Stomach smooth muscle (tissue), 2 donors: ENCODE results near the gene HNRNPF.
A peak's percentile ranks its signal among the peaks of the same experiment; 100 is the strongest.

Source experiments
- H3K27ac ChIP-seq: one replicate; pipeline ENCODE4 v1.7.0; 2013; ENCODE audit warnings: mild to moderate bottlenecking, low read length, inconsistent platforms
- H3K27me3 ChIP-seq, 2 donors: one replicate each; pipeline ENCODE4 v1.7.0; 2013; ENCODE audit warnings: low read length in 2 of 2; ENCODE audit not compliant: insufficient read depth in 2 of 2, control insufficient read depth in 1 of 2
- H3K36me3 ChIP-seq, 2 donors: one replicate each; pipeline ENCODE4 v1.7.0; 2013; ENCODE audit warnings: low read length in 2 of 2; ENCODE audit not compliant: control insufficient read depth in 2 of 2, insufficient read depth in 2 of 2
- H3K4me1 ChIP-seq: one replicate; pipeline ENCODE4 v1.7.0; 2013; ENCODE audit warnings: low read length; ENCODE audit not compliant: control insufficient read depth, insufficient read depth
- H3K4me3 ChIP-seq, 2 donors: one replicate each; pipeline ENCODE4 v1.7.0; 2013; ENCODE audit warnings: low read length in 2 of 2
- H3K9ac ChIP-seq, 2 donors: one replicate each; pipeline ENCODE4 v1.7.0; 2013; ENCODE audit warnings: low read length in 2 of 2, mild to moderate bottlenecking in 1 of 2
- H3K9me3 ChIP-seq, 2 donors: one replicate each; pipeline ENCODE4 v1.7.0; 2013; ENCODE audit warnings: low read length in 2 of 2; ENCODE audit not compliant: control insufficient read depth in 2 of 2
- donor health status: healthy.
- donor health status: Pancreatic carcinoma.

Gene HNRNPF

GRCh38 chr10:43374194-43374593, 34.8 kb downstream of the HNRNPF start:
- no peaks in the 10 kb centered on the region for H3K36me3 ChIP-seq

DNA sequence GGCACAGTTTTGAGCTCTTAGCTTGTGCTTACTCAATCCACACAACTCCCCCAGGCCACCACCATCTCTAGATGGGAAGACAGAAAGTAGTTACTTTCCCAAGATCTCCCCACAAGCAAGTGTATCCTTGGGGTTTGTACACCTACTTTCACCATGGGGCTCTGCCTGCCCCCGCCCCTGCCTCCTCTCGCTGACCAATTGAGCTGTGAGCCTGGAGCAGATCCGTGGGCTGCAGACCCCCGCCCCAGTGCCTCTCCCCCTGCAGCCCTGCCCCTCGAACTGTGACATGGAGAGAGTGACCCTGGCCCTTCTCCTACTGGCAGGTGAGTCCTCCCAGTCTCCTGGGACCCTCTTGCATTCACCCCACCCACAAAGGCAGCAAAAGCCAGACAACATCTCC, 35.5 kb downstream of the HNRNPF start:
- Histone ChIP-seq H3K4me1 (no peaks in the 10 kb centered on the region), H3K4me3 (no peak overlapping the region), H3K9me3 (no peaks in the 10 kb centered on the region), H3K36me3 (no peaks in the 10 kb centered on the region), H3K27me3 (no peaks in the 10 kb centered on the region), H3K27ac (no peak overlapping the region), H3K9ac (no peak overlapping the region)

More at GRCh38 chr10:43374194-43374593, 34.8 kb downstream of the HNRNPF start:
- H3K9ac ChIP-seq = no peak overlapping the region
- H3K4me3 ChIP-seq = no peak overlapping the region
- H3K9me3 ChIP-seq = no peaks in the 10 kb centered on the region
- no peaks in the 10 kb centered on the region for H3K4me1 ChIP-seq
- H3K27me3 ChIP-seq = no peaks in the 10 kb centered on the region
- no peak overlapping the region for H3K27ac ChIP-seq

DNA sequence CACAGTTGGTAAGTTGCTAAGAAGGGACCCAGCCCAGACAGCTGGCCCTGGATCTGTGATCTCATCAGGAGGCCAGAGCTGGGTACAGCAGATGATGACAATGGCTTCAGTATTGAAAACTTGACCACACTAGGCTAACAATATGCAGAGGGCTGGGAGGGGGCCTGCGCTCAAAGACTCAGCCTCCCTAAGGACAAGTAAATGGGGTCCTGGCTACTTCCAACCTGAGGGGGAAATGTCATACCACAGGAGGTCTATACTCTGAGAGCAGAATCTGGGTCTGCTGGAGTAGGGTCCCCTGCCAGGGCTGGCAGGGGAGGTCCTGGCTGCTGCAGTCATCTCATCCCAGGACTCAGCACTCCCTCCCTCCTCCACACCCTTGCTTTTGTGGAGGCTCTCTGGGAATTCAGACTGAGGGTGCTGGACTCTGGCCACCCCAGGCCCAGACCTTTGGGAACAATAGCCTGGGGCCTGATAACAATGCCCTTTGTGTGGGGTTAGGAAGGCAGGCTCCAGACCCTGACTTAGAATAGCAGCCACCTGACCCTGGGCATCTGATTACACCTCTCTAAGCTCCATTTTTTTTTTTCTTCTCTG, 36.1 kb downstream of the HNRNPF start:
- Histone ChIP-seq H3K9ac (no peak overlapping the region), H3K27me3 (no peaks in the 10 kb centered on the region), H3K4me3 (no peak overlapping the region), H3K36me3 (no peaks in the 10 kb centered on the region), H3K27ac (no peak overlapping the region), H3K9me3 (no peaks in the 10 kb centered on the region), H3K4me1 (no peaks in the 10 kb centered on the region)

DNA sequence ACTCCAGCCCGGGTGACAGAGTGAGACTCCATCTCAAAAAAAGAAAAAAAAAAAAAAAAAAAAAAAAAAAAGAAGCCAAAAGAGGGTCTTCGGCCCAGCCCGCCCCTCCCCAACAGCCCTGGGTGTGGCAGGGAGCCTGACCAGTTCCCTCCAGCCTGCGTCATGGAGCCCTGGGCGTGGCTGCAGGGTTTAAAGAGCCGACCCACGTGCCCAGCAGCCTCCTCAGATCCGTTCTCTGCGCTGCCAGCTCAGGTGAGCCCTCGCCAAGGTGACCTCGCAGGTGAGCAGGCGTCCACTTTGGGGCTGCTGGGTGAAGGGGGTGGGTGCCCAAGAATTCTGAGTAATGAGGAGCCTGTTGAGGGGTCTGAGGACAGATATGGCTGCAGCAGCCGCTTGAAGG, 37.6 kb downstream of the HNRNPF start, which contains the start of gene FXYD4:
FXYD4 (plus strand) TSS at position 219 of the 400 bp plus-strand sequence. CDS start 2,111 bp downstream, outside the sequence.
- no peaks in the 10 kb centered on the region for H3K36me3 ChIP-seq
- no peak within 1 kb of the TSS for H3K4me3 ChIP-seq
- no peaks in the 10 kb centered on the region for H3K27me3 ChIP-seq
- no peak within 1 kb of the TSS for H3K9ac ChIP-seq
- H3K27ac ChIP-seq = no peak within 1 kb of the TSS
- H3K4me1 ChIP-seq = no peaks in the 10 kb centered on the region
- H3K9me3 ChIP-seq = no peaks in the 10 kb centered on the region

- Histone ChIP-seq H3K27ac (no peak overlapping the region), H3K4me1 (no peaks in the 10 kb centered on the region), H3K36me3 (no peaks in the 10 kb centered on the region), H3K27me3 (no peaks in the 10 kb centered on the region), H3K9me3 (no peaks in the 10 kb centered on the region), H3K9ac (no peak overlapping the region), H3K4me3 (no peak overlapping the region)
Measured at GRCh38 chr10:43370671-43371215, 38.2 kb downstream of the HNRNPF start.

DNA sequence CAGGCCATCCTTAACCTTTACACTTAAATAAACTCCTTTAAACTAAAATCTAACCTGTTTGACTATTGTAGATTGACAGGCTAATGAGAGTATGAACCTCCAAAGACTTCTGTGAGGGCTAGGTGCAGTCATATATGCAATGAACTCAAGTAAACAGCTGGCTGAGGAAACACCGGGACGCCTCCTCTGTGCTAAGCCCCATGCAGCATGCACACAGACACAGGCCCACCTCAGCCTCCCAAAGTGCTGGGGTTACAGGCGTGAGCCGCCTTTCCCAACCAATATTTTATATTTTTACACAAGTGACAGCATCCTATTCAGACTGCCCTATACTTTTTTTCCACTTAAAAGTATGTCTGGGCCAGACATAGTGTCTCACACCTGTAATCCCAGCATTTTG, 39.1 kb downstream of the HNRNPF start:
- no peaks in the 10 kb centered on the region for H3K4me1 ChIP-seq
- no peak overlapping the region for H3K27ac ChIP-seq
- no peaks in the 10 kb centered on the region for H3K9me3 ChIP-seq
- H3K4me3 ChIP-seq = no peak overlapping the region
- no peak overlapping the region for H3K9ac ChIP-seq
- no peaks in the 10 kb centered on the region for H3K27me3 ChIP-seq
- no peaks in the 10 kb centered on the region for H3K36me3 ChIP-seq

DNA sequence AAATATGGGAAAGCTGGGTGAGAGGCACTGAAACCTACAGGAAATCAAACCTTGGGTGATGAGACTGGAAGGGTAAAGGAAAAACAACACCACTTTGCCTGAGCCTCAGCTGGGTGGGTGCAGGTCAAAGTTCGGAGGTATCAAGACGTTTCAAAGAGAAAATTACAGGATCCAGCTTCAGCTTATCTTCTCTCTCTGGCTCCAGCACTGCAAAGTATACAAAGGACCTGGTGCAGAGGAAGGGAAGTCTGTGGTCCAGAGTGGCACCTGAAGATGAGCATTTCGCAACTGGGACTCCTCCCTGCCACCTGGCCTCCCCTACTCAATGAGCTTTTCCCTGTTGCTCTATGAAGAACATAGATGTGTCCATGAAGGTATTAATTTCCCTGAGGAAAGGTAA, 44.0 kb downstream of the HNRNPF start:
- H3K9ac ChIP-seq = no peak overlapping the region
- no peaks in the 10 kb centered on the region for H3K36me3 ChIP-seq
- H3K4me1 ChIP-seq = peaks cover 10% of the 10 kb centered on the region
- no peak overlapping the region for H3K27ac ChIP-seq
- no peak overlapping the region for H3K4me3 ChIP-seq
- H3K9me3 ChIP-seq = no peaks in the 10 kb centered on the region
- H3K27me3 ChIP-seq = no peaks in the 10 kb centered on the region

DNA sequence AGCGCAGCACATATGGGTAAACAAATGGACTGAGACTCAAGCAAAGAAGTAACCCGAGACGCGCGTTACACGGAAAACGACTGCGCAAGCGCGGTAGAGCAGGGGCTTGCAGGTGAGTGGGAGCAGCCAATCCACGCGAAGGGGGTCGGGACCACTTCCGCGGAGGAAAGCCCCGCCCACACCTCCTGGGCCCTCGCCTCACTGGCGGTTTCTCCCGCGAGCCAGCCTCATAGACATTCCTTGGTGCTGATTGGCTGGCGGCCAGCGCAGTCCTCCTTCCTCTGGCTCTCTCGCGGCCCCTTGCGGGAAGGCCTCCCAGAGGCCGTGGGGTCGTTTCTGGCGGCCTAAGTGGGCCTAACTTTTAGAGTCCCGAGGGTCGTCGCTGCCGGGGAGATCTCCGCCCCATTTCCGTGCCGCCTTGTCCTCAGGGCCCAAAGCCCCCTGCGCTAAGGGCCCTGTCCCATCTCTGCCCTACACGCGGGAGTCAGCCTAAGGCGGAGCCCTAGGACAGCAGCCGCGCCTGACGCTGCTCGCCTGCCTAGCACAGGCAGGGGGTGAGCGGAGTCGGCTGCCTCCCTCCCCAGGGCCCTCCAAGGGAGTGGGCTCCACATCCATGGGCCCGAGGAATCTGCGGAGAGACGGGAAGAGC, 46.7 kb downstream of the HNRNPF start:
- Histone ChIP-seq H3K4me3 (peak overlapping the region; percentile 71 to 83), H3K4me1 (peaks cover 10% of the 10 kb centered on the region), H3K9ac (peak overlapping the region; percentile 74 to 87), H3K27ac (peak overlapping the region; percentile 41), H3K36me3 (no peaks in the 10 kb centered on the region), H3K27me3 (no peaks in the 10 kb centered on the region), H3K9me3 (no peaks in the 10 kb centered on the region)

DNA sequence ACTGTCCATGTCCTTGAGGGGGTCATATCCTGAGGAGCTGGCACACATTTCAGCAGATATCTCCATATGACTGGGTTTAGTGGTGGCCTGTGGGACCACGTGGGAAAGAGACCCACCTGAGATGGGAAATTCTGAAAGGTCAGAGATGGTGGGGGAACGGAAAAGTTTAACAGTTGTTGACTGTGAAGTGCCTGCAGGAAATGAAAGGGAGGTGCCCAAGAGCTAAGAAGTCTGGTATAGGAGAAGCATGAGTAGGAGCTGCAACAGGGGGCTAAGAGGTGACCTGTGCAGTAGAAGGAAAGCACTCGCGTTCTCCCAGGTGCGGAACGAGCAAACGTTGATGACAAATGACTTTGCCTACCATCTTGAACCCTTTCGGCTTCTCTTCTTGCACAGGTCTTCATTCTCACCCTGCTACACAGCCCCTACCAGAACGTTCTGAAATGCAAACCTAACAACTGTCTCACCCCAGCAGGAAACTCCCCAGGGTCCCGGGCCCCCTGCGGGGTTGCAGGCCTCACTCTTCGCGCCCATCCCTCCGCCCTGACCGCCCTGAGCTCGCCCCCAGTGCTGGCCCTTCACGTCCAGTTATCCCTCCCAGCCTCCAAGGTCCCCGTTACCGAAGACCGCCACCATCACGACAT, 47.3 kb downstream of the HNRNPF start:
- Histone ChIP-seq H3K36me3 (no peaks in the 10 kb centered on the region), H3K27ac (no peak overlapping the region), H3K4me1 (peaks cover 10% of the 10 kb centered on the region), H3K9ac (peak overlapping the region; percentile 60 to 74), H3K27me3 (no peaks in the 10 kb centered on the region), H3K4me3 (peak overlapping the region; percentile 71 to 83), H3K9me3 (no peaks in the 10 kb centered on the region)

DNA sequence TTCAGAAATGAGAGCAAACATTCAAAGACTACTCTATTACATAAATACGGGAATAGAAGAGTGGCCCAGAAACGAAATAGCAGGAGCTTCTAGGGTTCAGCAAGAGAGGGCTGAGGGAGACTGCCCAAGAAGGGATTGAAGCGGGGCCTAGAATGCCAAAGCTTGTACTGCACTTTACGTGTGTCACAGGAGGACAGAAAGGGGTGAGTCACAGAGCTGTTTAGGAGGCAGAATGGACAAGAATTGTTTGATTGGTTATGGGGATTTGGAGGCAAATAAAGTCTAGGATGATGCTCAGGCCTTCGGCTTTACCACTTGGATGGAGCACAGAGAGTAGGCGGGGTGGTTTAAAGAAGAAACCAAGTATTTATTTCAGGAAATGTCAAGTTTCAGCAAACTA, 48.9 kb downstream of the HNRNPF start:
- Histone ChIP-seq H3K4me3 (no peak overlapping the region), H3K27ac (no peak overlapping the region), H3K36me3 (no peaks in the 10 kb centered on the region), H3K27me3 (no peaks in the 10 kb centered on the region), H3K9ac (no peak overlapping the region), H3K4me1 (peaks cover 10% of the 10 kb centered on the region), H3K9me3 (no peaks in the 10 kb centered on the region)
